ENCODE results near the gene RRP7A.
"Not testable (repeated sequence)": the region's sequence is repeated elsewhere in the genome, so short reads cannot be mapped to it uniquely, and the experiment has no call there.

Gene RRP7A

DNA sequence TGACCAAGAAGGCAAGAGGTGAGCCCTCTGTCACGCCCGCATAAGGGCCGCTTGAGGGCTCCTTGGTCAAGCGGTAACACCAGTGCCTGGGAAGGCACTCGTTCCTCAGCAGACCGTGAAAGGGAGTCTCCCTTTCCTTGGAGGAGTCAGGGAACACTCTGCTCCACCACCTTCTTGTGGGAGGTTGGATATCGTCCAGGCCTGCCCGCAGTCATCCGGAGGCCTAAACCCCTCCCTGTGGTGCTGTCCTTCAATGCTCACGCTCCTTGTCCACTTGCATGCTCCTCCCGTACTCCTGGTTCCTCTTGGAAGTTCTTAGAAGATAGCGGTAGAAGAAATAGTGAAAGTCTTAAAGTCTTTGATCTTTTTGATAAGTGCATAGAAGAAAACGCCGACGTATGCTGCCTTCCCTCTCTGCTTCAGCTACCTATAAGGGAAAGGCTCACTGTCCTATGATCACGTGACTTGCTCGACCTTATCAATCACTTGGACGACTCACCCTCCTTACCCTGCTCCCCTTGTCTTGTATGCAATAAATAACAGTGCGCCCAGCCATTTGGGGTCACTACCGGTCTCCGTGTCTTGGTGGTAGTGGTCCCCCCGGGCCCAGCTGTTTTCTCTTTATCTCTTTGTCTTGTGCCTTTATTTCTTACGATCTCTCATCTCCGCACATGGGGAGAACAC is 11.9 kb upstream of the RRP7A start:
- not testable (repeated sequence) for H3K9ac ChIP-seq (ENCODE audit: low read depth, low read length); H3K9me3 ChIP-seq (ENCODE audit: control insufficient read depth, insufficient read depth, low read length); H3K27me3 ChIP-seq (ENCODE audit: control insufficient read depth, insufficient read depth, low read length); H3K4me3 ChIP-seq (ENCODE audit: low read depth, low read length); H3K36me3 ChIP-seq (ENCODE audit: control insufficient read depth, insufficient read depth, low read length); H3K4me1 ChIP-seq (ENCODE audit: control insufficient read depth, insufficient read depth, low read length)

DNA sequence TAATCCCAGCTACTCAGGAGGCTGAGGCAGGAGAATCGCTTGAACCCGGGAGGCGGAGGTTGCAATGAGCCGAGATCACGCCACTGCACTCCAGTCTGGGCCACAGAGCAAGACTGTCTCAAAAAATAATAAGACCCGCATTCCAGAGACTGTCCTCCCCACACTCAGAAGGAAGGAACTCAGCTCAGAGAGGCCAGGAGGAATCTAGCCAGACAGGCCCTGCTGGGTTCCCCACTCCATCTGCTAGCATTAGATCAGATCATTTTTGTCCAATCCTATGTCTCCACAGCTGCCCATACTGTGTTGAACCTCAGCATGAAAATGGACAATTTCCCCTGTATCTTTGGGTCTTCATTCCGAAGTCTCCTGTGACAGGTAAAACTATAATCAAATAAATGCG is 9.8 kb upstream of the RRP7A start:
- not testable (repeated sequence) for H3K4me1 ChIP-seq (ENCODE audit: control insufficient read depth, insufficient read depth, low read length); H3K9ac ChIP-seq (ENCODE audit: low read depth, low read length); H3K9me3 ChIP-seq (ENCODE audit: control insufficient read depth, insufficient read depth, low read length); H3K4me3 ChIP-seq (ENCODE audit: low read depth, low read length); H3K36me3 ChIP-seq (ENCODE audit: control insufficient read depth, insufficient read depth, low read length); H3K27me3 ChIP-seq (ENCODE audit: control insufficient read depth, insufficient read depth, low read length)

DNA sequence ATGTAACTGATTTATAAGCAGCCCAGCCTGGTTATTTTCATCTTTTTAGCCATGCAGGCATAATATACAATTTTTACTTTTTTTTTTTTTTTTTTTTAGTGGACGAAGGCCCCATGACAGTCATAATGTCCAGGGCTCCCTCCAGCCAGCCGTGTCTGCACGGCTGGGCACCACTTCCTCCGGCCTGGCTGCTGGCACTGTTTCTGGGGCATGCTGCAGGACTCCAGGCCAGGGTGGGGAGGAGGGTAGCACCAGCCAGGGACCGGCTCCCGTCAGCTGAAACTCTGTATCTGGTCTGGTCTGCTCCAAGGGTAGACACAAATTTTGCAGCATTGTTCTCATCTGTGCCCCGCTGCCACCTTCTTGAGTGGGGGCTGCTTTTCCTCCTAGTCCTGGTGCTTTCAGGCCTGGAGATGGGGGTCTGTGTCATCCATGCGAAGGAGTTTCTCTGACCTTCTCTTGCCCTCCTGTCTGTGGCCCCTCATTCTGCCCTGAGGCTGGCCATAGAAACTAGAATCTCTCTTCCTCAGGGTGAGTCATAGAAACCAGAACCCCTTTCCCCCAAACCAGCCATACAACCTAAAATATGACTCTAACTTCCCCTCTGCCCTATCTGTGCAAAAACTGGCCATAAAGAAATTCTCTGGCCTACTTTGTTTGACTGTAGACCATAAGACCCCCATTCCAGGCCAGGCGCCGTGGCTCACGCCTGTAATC is 9.2 kb upstream of the RRP7A start:
- peaks cover 2% of the 10 kb centered on the region for H3K27me3 ChIP-seq (ENCODE audit: control insufficient read depth, insufficient read depth, low read length)
- no peaks in the 10 kb centered on the region for H3K9me3 ChIP-seq (ENCODE audit: control insufficient read depth, insufficient read depth, low read length)
- H3K4me1 ChIP-seq (ENCODE audit: control insufficient read depth, insufficient read depth, low read length) = no peaks in the 10 kb centered on the region
- H3K4me3 ChIP-seq (ENCODE audit: low read depth, low read length) = no peak overlapping the region
- H3K9ac ChIP-seq (ENCODE audit: low read depth, low read length) = no peak overlapping the region
- no peaks in the 10 kb centered on the region for H3K36me3 ChIP-seq (ENCODE audit: control insufficient read depth, insufficient read depth, low read length)

DNA sequence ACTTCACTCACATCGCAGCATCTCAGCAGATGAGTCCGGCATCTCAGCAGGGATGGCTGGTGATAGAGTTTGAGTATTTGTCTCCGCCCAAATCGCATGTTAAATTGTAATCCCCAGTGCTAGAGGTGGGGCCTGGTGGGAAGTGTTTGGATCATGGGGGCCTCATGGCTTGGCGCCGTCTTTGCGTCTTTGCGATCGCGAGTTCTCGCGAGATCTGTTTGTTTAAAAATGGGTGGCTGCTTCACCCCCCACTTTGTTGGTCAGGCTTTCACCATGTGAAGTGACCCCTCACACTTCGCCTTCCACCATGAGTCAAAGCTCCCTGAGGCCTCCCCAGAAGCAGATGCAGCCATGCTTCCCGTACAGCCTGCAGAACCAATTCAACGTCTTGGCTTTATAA is 3.0 kb upstream of the RRP7A start:
- Histone ChIP-seq H3K36me3 (ENCODE audit: control insufficient read depth, insufficient read depth, low read length) (peaks cover 3% of the 10 kb centered on the region), H3K4me1 (ENCODE audit: control insufficient read depth, insufficient read depth, low read length) (no peaks in the 10 kb centered on the region), H3K27me3 (ENCODE audit: control insufficient read depth, insufficient read depth, low read length) (peaks cover 2% of the 10 kb centered on the region), H3K9me3 (ENCODE audit: control insufficient read depth, insufficient read depth, low read length) (no peaks in the 10 kb centered on the region), H3K9ac (ENCODE audit: low read depth, low read length) (no peak overlapping the region), H3K4me3 (ENCODE audit: low read depth, low read length) (no peak overlapping the region)

DNA sequence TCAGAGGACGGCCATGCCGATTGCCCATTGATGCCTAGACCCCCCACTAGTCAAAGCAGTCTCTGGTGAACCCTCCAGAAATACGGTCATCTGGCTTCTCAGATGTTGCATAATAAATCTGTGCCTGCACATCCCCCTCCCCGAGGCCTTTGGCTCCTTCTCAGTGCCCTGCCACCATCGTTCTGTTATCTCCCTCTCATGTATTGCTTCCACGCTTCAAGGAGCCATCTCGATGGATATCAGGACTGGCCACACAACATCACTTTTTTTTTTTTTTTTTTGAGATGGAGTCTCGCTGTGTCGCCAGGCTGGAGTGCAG is 1.6 kb upstream of the RRP7A start:
- H3K27me3 ChIP-seq (ENCODE audit: control insufficient read depth, insufficient read depth, low read length) = peaks cover 2% of the 10 kb centered on the region
- peaks cover 7% of the 10 kb centered on the region for H3K36me3 ChIP-seq (ENCODE audit: control insufficient read depth, insufficient read depth, low read length)
- H3K4me3 ChIP-seq (ENCODE audit: low read depth, low read length) = no peak overlapping the region
- no peak overlapping the region for H3K9ac ChIP-seq (ENCODE audit: low read depth, low read length)
- H3K4me1 ChIP-seq (ENCODE audit: control insufficient read depth, insufficient read depth, low read length) = no peaks in the 10 kb centered on the region
- H3K9me3 ChIP-seq (ENCODE audit: control insufficient read depth, insufficient read depth, low read length) = no peaks in the 10 kb centered on the region

DNA sequence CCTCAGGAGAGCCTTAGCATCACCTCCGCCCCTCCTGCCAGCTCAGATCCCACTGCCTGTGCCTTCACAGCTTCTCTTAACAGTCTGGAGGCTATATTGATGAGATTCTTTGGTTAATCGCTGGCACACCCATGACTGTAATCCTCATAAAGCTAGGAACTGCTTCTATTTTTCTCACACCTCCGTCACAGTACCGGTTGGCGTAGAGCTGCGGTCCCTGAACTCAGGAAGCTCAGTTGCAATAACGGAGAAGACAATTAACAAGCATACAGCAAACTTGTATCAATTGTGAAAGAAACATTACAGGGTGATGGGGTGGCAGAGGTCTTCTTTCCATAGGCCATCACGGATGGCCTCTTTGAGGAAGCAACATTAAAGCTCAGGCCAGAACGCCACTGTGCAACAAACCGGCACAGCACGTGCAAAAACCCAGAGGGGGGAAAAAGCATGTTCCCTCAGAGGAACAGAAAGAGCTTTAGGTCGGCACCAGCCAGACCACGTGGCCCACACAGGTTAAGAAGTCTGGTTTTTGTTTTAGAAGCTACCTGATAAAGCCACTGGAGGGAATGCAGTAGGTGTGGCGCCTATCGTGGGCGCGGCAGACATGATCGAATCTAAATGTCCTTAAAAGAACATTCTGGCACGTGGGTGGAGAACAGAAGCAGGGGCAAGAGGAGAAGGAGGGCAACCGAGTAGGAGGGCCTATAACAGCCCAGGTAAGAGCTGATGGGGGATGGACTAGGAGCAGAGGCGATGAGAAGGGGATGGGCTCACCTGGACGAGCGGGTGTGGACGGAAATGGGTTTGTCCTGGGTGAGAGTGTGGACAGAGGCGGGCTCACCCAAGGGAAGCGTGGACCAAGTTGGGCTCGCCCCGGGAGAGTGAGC is 715 bp downstream of the RRP7A start:
- H3K27me3 ChIP-seq (ENCODE audit: control insufficient read depth, insufficient read depth, low read length); H3K4me1 ChIP-seq (ENCODE audit: control insufficient read depth, insufficient read depth, low read length); H3K9me3 ChIP-seq (ENCODE audit: control insufficient read depth, insufficient read depth, low read length): not testable (repeated sequence)
- Histone ChIP-seq H3K36me3 (ENCODE audit: control insufficient read depth, insufficient read depth, low read length) (peaks cover 24% of the 10 kb centered on the region), H3K4me3 (ENCODE audit: low read depth, low read length) (peak overlapping the region; percentile 83), H3K9ac (ENCODE audit: low read depth, low read length) (peak overlapping the region; percentile 90)

DNA sequence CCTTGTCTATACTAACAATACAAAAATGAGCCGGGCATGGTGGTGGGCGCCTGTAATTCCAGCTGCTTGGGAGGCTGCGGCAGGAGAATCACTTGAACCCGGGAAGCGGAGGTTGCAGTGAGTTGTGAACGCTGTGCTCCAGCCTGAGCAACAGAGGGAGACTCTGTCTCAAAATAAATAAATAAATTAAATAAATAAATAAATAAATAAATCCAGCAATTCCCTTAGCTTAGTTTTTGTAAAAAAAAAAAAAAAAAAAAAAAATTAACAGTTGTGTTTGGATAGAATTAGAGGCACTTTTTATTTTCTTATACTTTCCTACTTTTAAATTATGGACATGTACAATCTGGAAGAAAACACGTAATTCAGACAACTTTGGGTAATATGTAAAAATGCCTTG is 2.5 kb downstream of the RRP7A start:
- H3K36me3 ChIP-seq (ENCODE audit: control insufficient read depth, insufficient read depth, low read length) = peaks cover 33% of the 10 kb centered on the region
- not testable (repeated sequence) for H3K4me1 ChIP-seq (ENCODE audit: control insufficient read depth, insufficient read depth, low read length); H3K27me3 ChIP-seq (ENCODE audit: control insufficient read depth, insufficient read depth, low read length); H3K4me3 ChIP-seq (ENCODE audit: low read depth, low read length); H3K9ac ChIP-seq (ENCODE audit: low read depth, low read length); H3K9me3 ChIP-seq (ENCODE audit: control insufficient read depth, insufficient read depth, low read length)

DNA sequence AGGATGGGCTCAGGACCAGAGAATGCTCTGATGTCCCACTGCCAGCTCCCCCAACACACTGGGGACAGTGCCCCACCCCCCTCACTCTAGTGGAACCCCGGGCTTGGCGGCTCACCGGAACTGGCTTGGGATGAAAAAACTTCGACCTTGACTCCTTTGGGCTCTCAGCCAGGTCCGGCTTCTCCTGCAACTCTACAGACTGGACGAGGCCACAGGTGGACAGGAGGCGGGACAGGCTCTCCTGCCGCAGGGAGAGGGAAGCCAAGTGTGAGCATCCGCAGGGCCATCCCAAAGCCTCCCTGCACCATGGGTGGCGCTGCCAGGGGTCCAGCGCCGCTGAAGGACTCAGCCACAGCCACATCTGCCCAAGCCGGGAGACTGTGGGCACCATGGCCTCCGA is 3.7 kb downstream of the RRP7A start:
- peaks cover 3% of the 10 kb centered on the region for H3K4me1 ChIP-seq (ENCODE audit: control insufficient read depth, insufficient read depth, low read length)
- H3K9me3 ChIP-seq (ENCODE audit: control insufficient read depth, insufficient read depth, low read length) = no peaks in the 10 kb centered on the region
- peaks cover 40% of the 10 kb centered on the region for H3K36me3 ChIP-seq (ENCODE audit: control insufficient read depth, insufficient read depth, low read length)
- no peak overlapping the region for H3K4me3 ChIP-seq (ENCODE audit: low read depth, low read length)
- H3K9ac ChIP-seq (ENCODE audit: low read depth, low read length) = no peak overlapping the region
- no peaks in the 10 kb centered on the region for H3K27me3 ChIP-seq (ENCODE audit: control insufficient read depth, insufficient read depth, low read length)

DNA sequence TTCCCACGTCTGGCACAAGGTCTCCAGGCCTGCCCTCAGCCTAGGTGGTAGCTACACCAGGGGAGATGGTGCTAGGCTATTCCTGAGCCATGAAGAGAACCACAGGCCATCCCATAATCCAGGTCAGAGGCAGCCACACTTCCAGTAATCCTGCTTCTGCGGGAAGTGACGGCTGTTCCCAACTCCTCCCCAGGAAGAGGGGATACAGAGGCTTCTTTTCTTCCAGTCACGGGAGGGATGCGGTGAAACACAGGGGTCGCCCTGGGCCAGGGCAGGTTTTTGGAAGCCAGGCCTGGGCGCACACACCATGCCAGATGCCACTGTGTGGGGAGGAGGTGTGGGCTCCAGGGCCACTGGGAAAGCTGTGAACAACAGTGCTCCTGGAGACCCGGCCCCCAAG is 4.3 kb downstream of the RRP7A start:
- H3K9ac ChIP-seq (ENCODE audit: low read depth, low read length); H3K4me3 ChIP-seq (ENCODE audit: low read depth, low read length); H3K27me3 ChIP-seq (ENCODE audit: control insufficient read depth, insufficient read depth, low read length); H3K9me3 ChIP-seq (ENCODE audit: control insufficient read depth, insufficient read depth, low read length); H3K4me1 ChIP-seq (ENCODE audit: control insufficient read depth, insufficient read depth, low read length): not testable (repeated sequence)
- H3K36me3 ChIP-seq (ENCODE audit: control insufficient read depth, insufficient read depth, low read length) = peaks cover 40% of the 10 kb centered on the region

DNA sequence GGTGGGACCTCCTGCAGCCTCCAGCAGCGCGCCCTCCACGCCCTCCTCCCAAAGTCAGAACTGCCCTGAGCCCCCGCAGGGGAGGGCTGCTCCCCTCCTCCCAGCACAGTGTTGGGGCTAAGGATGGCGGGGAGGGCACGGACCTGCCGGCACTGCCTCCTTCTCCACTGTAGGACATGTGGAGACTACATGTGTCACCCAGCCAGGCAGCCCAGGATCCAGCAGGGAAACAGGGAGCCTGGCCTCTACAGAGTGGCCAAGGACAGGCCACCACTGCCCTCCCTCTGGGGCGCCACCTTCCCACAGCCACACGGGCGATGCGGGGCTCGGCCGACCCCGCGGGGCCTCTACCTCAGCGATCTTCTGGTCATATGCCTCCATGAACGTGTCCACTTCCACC is 5.3 kb downstream of the RRP7A start:
- not testable (repeated sequence) for H3K27me3 ChIP-seq (ENCODE audit: control insufficient read depth, insufficient read depth, low read length); H3K9me3 ChIP-seq (ENCODE audit: control insufficient read depth, insufficient read depth, low read length); H3K4me3 ChIP-seq (ENCODE audit: low read depth, low read length); H3K9ac ChIP-seq (ENCODE audit: low read depth, low read length); H3K4me1 ChIP-seq (ENCODE audit: control insufficient read depth, insufficient read depth, low read length)
- peaks cover 37% of the 10 kb centered on the region for H3K36me3 ChIP-seq (ENCODE audit: control insufficient read depth, insufficient read depth, low read length)

DNA sequence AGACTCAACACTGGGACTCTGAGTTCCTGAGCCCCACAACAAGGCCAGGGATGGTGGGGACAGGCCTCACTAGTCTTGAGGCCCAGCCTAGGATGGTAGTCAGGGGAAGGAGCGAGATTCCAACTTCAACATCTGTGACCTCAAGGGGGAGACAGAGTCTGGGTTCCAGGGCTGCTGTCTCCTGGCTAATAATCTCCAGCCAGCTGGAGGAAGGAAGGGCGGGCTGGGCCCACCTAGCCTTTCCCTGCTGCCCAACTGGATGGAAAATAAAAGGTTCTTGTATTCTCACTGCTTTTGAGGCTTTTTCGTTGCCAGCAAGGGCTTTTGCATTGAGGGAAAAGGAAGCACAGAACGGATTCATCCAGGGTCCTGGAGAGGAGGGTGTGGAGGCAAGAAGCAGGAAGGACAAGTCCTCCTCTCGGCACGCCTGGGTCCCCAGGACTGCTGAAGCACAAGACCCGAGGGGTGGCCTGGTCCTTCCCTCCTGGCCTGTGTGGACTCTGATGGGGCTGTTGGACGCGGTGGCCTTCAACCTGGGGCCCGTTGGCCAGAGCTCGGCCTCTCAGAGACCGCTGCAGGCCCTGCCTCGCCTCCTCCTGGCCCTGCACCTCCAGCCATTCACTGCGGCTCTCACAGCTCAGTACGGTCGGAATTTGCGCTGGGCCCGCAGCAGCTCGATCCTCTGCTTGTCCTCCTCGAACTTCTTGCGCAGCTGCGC is 7.2 kb downstream of the RRP7A start:
- H3K27me3 ChIP-seq (ENCODE audit: control insufficient read depth, insufficient read depth, low read length); H3K4me3 ChIP-seq (ENCODE audit: low read depth, low read length); H3K9me3 ChIP-seq (ENCODE audit: control insufficient read depth, insufficient read depth, low read length); H3K9ac ChIP-seq (ENCODE audit: low read depth, low read length); H3K4me1 ChIP-seq (ENCODE audit: control insufficient read depth, insufficient read depth, low read length): not testable (repeated sequence)
- peaks cover 37% of the 10 kb centered on the region for H3K36me3 ChIP-seq (ENCODE audit: control insufficient read depth, insufficient read depth, low read length)
